Peyer's patch (tissue), 4 donors: Measurements from ENCODE around the gene ATP5MK.

Experiments
- POLR2A ChIP-seq, 2 donors: fragments of 450-650 bp; IDR thresholded peaks; one replicate each; pipeline ENCODE4 v1.5.1; 2017; ENCODE audit warnings: antibody characterized with exemption in 2 of 2, mild to moderate bottlenecking in 2 of 2, moderate library complexity in 2 of 2
- TF ChIP-seq, protein P1 (sequence below), 6 experiments: fragments of 450-650 bp in 4 of 6; fragments of 200-600 bp in 2 of 6; sonication (generic) in 1 of 6; IDR thresholded peaks; one replicate each; pipeline ENCODE4 v1.5.1; 2017 to 2019; ENCODE audit warnings: antibody characterized with exemption in 6 of 6, mild to moderate bottlenecking in 3 of 6, moderate library complexity in 1 of 6

GRCh38 chr10:103419101-103419500, 22.8 kb upstream of the ATP5MK start:
- no peak for TF ChIP-seq POLR2A (IDR thresholded peaks at IDR 0.05)
- TF ChIP-seq, protein P1, sequence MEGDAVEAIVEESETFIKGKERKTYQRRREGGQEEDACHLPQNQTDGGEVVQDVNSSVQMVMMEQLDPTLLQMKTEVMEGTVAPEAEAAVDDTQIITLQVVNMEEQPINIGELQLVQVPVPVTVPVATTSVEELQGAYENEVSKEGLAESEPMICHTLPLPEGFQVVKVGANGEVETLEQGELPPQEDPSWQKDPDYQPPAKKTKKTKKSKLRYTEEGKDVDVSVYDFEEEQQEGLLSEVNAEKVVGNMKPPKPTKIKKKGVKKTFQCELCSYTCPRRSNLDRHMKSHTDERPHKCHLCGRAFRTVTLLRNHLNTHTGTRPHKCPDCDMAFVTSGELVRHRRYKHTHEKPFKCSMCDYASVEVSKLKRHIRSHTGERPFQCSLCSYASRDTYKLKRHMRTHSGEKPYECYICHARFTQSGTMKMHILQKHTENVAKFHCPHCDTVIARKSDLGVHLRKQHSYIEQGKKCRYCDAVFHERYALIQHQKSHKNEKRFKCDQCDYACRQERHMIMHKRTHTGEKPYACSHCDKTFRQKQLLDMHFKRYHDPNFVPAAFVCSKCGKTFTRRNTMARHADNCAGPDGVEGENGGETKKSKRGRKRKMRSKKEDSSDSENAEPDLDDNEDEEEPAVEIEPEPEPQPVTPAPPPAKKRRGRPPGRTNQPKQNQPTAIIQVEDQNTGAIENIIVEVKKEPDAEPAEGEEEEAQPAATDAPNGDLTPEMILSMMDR (IDR thresholded peaks at IDR 0.05), result no peak
